GM23338 (cell line): ENCODE results near the gene MRRF. TPM values are rescaled to one million over a fixed set of nuclear protein-coding genes. Genes with fewer than 3 reads are reported as not detected.

Experiments used
- ATAC-seq: fragments of 200-7000 bp; cut with Tn5 transposase; 3 replicates; pipeline ENCODE4 v1.9.1; 2020
- DNase-seq: peaks from one replicate; pipeline ENCODE4 v3.0.0-alpha.2; 2015; ENCODE audit warnings: low spot score
- H2AFZ ChIP-seq: fragments of 200-600 bp; sonication (generic); 2 replicates; pipeline ENCODE4 v1.8.0; 2016; ENCODE audit warnings: antibody characterized with exemption, mild to moderate bottlenecking, moderate library complexity
- H3F3A ChIP-seq: fragments of 200-600 bp; sonication (generic); replicated peaks from 2 replicates; pipeline ENCODE4 v1.8.0; 2017; ENCODE audit warnings: antibody characterized with exemption, mixed run types, low read depth
- H3K27ac ChIP-seq: fragments of 200-600 bp; sonication (generic); 2 replicates; pipeline ENCODE4 v1.6.1; 2016; ENCODE audit warnings: low read depth
- H3K27me3 ChIP-seq: fragments of 200-600 bp; sonication (generic); 2 replicates; pipeline ENCODE4 v1.8.0; 2016; ENCODE audit warnings: mild to moderate bottlenecking, mixed run types, moderate library complexity; ENCODE audit not compliant: insufficient read depth
- H3K36me3 ChIP-seq: fragments of 200-600 bp; sonication (generic); 2 replicates; pipeline ENCODE4 v1.8.0; 2016; ENCODE audit warnings: mild to moderate bottlenecking; ENCODE audit not compliant: insufficient read depth
- H3K4me1 ChIP-seq: fragments of 200-600 bp; sonication (generic); 2 replicates; pipeline ENCODE4 v1.8.0; 2016; ENCODE audit warnings: mild to moderate bottlenecking, moderate library complexity; ENCODE audit not compliant: insufficient read depth
- H3K4me2 ChIP-seq: fragments of 200-600 bp; sonication (generic); 2 replicates; pipeline ENCODE4 v1.7.1; 2017; ENCODE audit warnings: mixed run types
- H3K4me3 ChIP-seq: fragments of 200-600 bp; sonication (generic); 2 replicates; pipeline ENCODE4 v1.6.1; 2016; ENCODE audit warnings: mixed run types
- H3K79me2 ChIP-seq: fragments of 200-600 bp; sonication (generic); replicated peaks from 2 replicates; pipeline ENCODE4 v1.8.0; 2017; ENCODE audit warnings: mild to moderate bottlenecking; ENCODE audit not compliant: insufficient read depth
- H3K9me2 ChIP-seq: fragments of 200-600 bp; sonication (generic); 2 replicates; pipeline ENCODE4 v1.8.0; 2017; ENCODE audit not compliant: insufficient read depth
- H4K20me1 ChIP-seq: fragments of 200-600 bp; sonication (generic); replicated peaks from 2 replicates; pipeline ENCODE4 v1.8.0; 2017; ENCODE audit warnings: mild to moderate bottlenecking; ENCODE audit not compliant: insufficient read depth
- H3K27ac Mint-ChIP-seq: 2 replicates; pipeline ENCODE4 v1.8.0; 2020; ENCODE audit warnings: inconsistent platforms, mild to moderate bottlenecking, moderate library complexity, mixed read lengths
- H3K27me3 Mint-ChIP-seq: 3 replicates; pipeline ENCODE4 v1.8.0; 2022; ENCODE audit warnings: low read depth, mild to moderate bottlenecking, moderate library complexity, mixed read lengths, inconsistent platforms; ENCODE audit not compliant: insufficient read depth, poor library complexity
- H3K36me3 Mint-ChIP-seq: 3 replicates; pipeline ENCODE4 v1.8.0; 2021; ENCODE audit warnings: low read depth, mild to moderate bottlenecking, inconsistent platforms, moderate library complexity, mixed read lengths
- H3K4me1 Mint-ChIP-seq: 3 replicates; pipeline ENCODE4 v1.8.0; 2020; ENCODE audit warnings: mild to moderate bottlenecking, inconsistent platforms, mixed read lengths
- H3K4me3 Mint-ChIP-seq: 3 replicates; pipeline ENCODE4 v1.8.0; 2021; ENCODE audit warnings: moderate library complexity, mild to moderate bottlenecking, inconsistent platforms, mixed read lengths
- H3K9me3 Mint-ChIP-seq: 3 replicates; pipeline ENCODE4 v1.8.0; 2020; ENCODE audit warnings: moderate library complexity, mild to moderate bottlenecking, inconsistent platforms, mixed read lengths
- CREB1 ChIP-seq: fragments of 250-450 bp; sonication (Bioruptor Pico); IDR thresholded peaks from 2 replicates; pipeline ENCODE4 v1.5.0; 2020; ENCODE audit warnings: low read depth, mild to moderate bottlenecking, moderate library complexity
- EZH2 ChIP-seq: fragments of 200-600 bp; sonication (generic); IDR thresholded peaks from one replicate; pipeline ENCODE4 v1.8.0; 2017; ENCODE audit warnings: antibody characterized with exemption, mild to moderate bottlenecking, low read depth; ENCODE audit not compliant: unreplicated experiment
- JUNB ChIP-seq: IDR thresholded peaks from one replicate; pipeline ENCODE4 v1.6.1; 2016; ENCODE audit warnings: antibody characterized with exemption; ENCODE audit not compliant: unreplicated experiment
- NANOG ChIP-seq: IDR thresholded peaks from 2 replicates; pipeline ENCODE4 v1.6.1; 2016; ENCODE audit warnings: antibody characterized with exemption, borderline replicate concordance
- POLR2AphosphoS5 ChIP-seq: IDR thresholded peaks from 2 replicates; pipeline ENCODE4 v1.6.1; 2016; ENCODE audit warnings: antibody characterized with exemption, low read depth
- REST ChIP-seq: IDR thresholded peaks from one replicate; pipeline ENCODE4 v1.6.1; 2018; ENCODE audit warnings: antibody characterized with exemption; ENCODE audit not compliant: unreplicated experiment
- ZNF114 ChIP-seq: fragments of 250-450 bp; sonication (Bioruptor Pico); IDR thresholded peaks from 2 replicates; pipeline ENCODE4 v1.5.0; 2020; ENCODE audit warnings: mild to moderate bottlenecking, moderate library complexity
- ZNF331 ChIP-seq: fragments of 250-450 bp; sonication (Bioruptor Pico); IDR thresholded peaks from 2 replicates; pipeline ENCODE4 v1.5.0; 2020; ENCODE audit warnings: low read depth, mild to moderate bottlenecking, moderate library complexity
- ZNF462 ChIP-seq: fragments of 250-450 bp; sonication (Bioruptor Pico); IDR thresholded peaks from 2 replicates; pipeline ENCODE4 v1.5.0; 2020; ENCODE audit warnings: mild to moderate bottlenecking, moderate library complexity
- polyA plus RNA-seq: library from polyadenylated mRNA; unstranded; fragments of >200 nt; fragmentation: Nextera tagmentation; extraction: Ambion mirVana; gene quantifications from 2 replicates; pipeline ENCODE4 v1.2.1, GENCODE V29; 2016
- total RNA-seq: library from RNA; depleted of rRNA; stranded (reverse); fragments of >200 nt; shearing (Covaris generic); gene quantifications from 2 replicates; pipeline ENCODE4 v1.2.3, GENCODE V29; 2014
- TF ChIP-seq, protein P1 (sequence below): IDR thresholded peaks from 2 replicates; pipeline ENCODE4 v1.6.1; 2016; ENCODE audit warnings: antibody characterized with exemption

The MRRF gene
- total and polyA plus RNA-seq, 2 experiments from 2014 or later, result 27.8 to 32.7 TPM

DNA sequence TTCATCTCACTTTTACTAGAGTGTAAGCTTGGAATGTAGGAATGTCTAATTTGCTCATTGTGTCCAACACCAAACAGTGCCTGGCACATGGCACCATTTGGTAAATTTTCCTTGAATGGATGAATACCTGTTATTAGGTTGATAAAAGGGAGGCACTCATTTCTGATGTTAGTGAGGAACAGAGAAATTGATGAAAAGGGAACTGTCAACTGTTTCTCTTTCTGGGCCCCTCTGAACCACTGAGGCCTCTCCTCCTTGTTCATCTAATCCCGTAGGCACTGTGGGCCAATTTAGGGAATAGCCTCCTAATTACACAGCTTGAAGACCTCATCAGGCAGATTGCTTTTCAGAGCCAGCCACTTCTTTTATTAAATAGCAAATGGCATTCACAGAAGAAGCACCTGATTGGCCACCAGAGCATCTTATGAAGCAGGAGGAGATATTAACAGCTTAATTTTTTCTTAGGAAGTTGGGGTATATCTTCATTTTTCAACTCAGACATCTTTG is 22.6 kb downstream of the MRRF start:
- H3K4me3 Mint-ChIP-seq, result no peak overlapping the region
- DNase-seq (no peak), ATAC-seq (no peak)
- H3K36me3 Mint-ChIP-seq, result peaks cover 19% of the 10 kb centered on the region
- H3K27me3 ChIP-seq, result no peaks in the 10 kb centered on the region
- no peak overlapping the region for H3K27ac ChIP-seq
- peaks cover 7% of the 10 kb centered on the region for H3K4me1 Mint-ChIP-seq
- no peak overlapping the region for H3K4me3 ChIP-seq
- peaks cover 35% of the 10 kb centered on the region; the same call in 1 of the 2 replicates for H3K36me3 ChIP-seq
- H3K9me2 ChIP-seq, result no peaks in the 10 kb centered on the region
- H3K4me1 ChIP-seq, result peaks cover 9% of the 10 kb centered on the region
- H3K27me3 Mint-ChIP-seq, result no peaks in the 10 kb centered on the region
- H3K9me3 Mint-ChIP-seq, result no peaks in the 10 kb centered on the region
- H3F3A ChIP-seq, result no peaks in the 10 kb centered on the region
- H2AFZ ChIP-seq, result no peak overlapping the region
- H3K79me2 ChIP-seq, result no peaks in the 10 kb centered on the region
- no peak overlapping the region for H3K4me2 ChIP-seq
- no peak overlapping the region for H3K27ac Mint-ChIP-seq
- no peak for TF ChIP-seq NANOG
- no peak for TF ChIP-seq CREB1 (CRISPR knock-in tag)
- H4K20me1 ChIP-seq, result peaks cover 17% of the 10 kb centered on the region; the same call in 1 of the 2 replicates

GRCh38 chr9:122291458-122291857 is 26.8 kb downstream of the MRRF start:
- H3K27me3 ChIP-seq, result no peaks in the 10 kb centered on the region
- Mint-ChIP-seq H3K4me3 (no peak overlapping the region), H3K4me1 (no peaks in the 10 kb centered on the region; the same call in 2 of the 3 replicates), H3K9me3 (no peaks in the 10 kb centered on the region), H3K36me3 (peaks cover 44% of the 10 kb centered on the region), H3K27me3 (no peaks in the 10 kb centered on the region), H3K27ac (no peak overlapping the region)
- H3K9me2 ChIP-seq, result no peaks in the 10 kb centered on the region
- no peaks in the 10 kb centered on the region for H3K4me1 ChIP-seq
- peaks cover 31% of the 10 kb centered on the region for H3K36me3 ChIP-seq
- DNase-seq, result no peak
- H3F3A ChIP-seq, result no peaks in the 10 kb centered on the region
- ATAC-seq, result no peak
- H3K79me2 ChIP-seq, result 0 out of 2 replicates have a peak, but pooled peaks cover 3% of the 10 kb centered on the region
- no peak overlapping the region for H3K4me3 ChIP-seq
- no peak overlapping the region for H3K4me2 ChIP-seq
- H3K27ac ChIP-seq, result no peak overlapping the region
- H4K20me1 ChIP-seq, result peaks cover 19% of the 10 kb centered on the region
- no peak overlapping the region for H2AFZ ChIP-seq
- TF ChIP-seq ZNF462 (CRISPR knock-in tag), result no peak
- TF ChIP-seq, protein P1, sequence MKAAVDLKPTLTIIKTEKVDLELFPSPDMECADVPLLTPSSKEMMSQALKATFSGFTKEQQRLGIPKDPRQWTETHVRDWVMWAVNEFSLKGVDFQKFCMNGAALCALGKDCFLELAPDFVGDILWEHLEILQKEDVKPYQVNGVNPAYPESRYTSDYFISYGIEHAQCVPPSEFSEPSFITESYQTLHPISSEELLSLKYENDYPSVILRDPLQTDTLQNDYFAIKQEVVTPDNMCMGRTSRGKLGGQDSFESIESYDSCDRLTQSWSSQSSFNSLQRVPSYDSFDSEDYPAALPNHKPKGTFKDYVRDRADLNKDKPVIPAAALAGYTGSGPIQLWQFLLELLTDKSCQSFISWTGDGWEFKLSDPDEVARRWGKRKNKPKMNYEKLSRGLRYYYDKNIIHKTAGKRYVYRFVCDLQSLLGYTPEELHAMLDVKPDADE, result no peak
- no peak for TF ChIP-seq ZNF331 (CRISPR knock-in tag)
- TF ChIP-seq EZH2, result no peak
- no peak for TF ChIP-seq ZNF114 (CRISPR knock-in tag)
- no peak for TF ChIP-seq POLR2AphosphoS5
- no peak for TF ChIP-seq JUNB
- TF ChIP-seq CREB1 (CRISPR knock-in tag), result no peak
- no peak for TF ChIP-seq NANOG
- no peak for TF ChIP-seq REST
